ENCODE data around the gene RARB.

The RARB gene

GRCh38 chr3:25508433-25508832 is 80.4 kb downstream of the RARB start:
- Mint-ChIP-seq H3K4me1 (no peaks in the 10 kb centered on the region), H3K4me3 (no peak overlapping the region), H3K36me3 (ENCODE audit: insufficient read depth) (peaks cover 2% of the 10 kb centered on the region), H3K27me3 (peaks cover 10% of the 10 kb centered on the region), H3K9me3 (no peaks in the 10 kb centered on the region), H3K27ac (ENCODE audit: low read depth) (no peak overlapping the region)
- ATAC-seq (replicated peaks; ENCODE audit: extremely low read depth, poor library complexity, severe bottlenecking): no peak
- no peak for DNase-seq (ENCODE audit: low spot score in 2 of 2)

GRCh38 chr3:25508901-25509300 is 80.8 kb downstream of the RARB start:
- H3K27ac Mint-ChIP-seq (ENCODE audit: low read depth): no peak overlapping the region
- no peak overlapping the region for H3K4me3 Mint-ChIP-seq
- no peaks in the 10 kb centered on the region for H3K9me3 Mint-ChIP-seq
- DNase-seq (ENCODE audit: low spot score in 2 of 2): no peak
- no peaks in the 10 kb centered on the region for H3K4me1 Mint-ChIP-seq
- H3K27me3 Mint-ChIP-seq: peaks cover 9% of the 10 kb centered on the region
- no peak for ATAC-seq (replicated peaks; ENCODE audit: extremely low read depth, poor library complexity, severe bottlenecking)
- H3K36me3 Mint-ChIP-seq (ENCODE audit: insufficient read depth): peaks cover 2% of the 10 kb centered on the region

GRCh38 chr3:25510797-25511196 is 82.7 kb downstream of the RARB start:
- Mint-ChIP-seq H3K4me1 (no peaks in the 10 kb centered on the region), H3K4me3 (no peak overlapping the region), H3K36me3 (ENCODE audit: insufficient read depth) (peaks cover 2% of the 10 kb centered on the region), H3K27me3 (peaks cover 9% of the 10 kb centered on the region), H3K9me3 (no peaks in the 10 kb centered on the region), H3K27ac (ENCODE audit: low read depth) (no peak overlapping the region)
- DNase-seq (ENCODE audit: low spot score in 2 of 2) (no peak), ATAC-seq (replicated peaks; ENCODE audit: extremely low read depth, poor library complexity, severe bottlenecking) (no peak)

- no peak overlapping the region for H3K4me3 Mint-ChIP-seq
- H3K9me3 Mint-ChIP-seq: no peaks in the 10 kb centered on the region
- H3K27me3 Mint-ChIP-seq: peaks cover 9% of the 10 kb centered on the region
- no peaks in the 10 kb centered on the region for H3K36me3 Mint-ChIP-seq (ENCODE audit: insufficient read depth)
- DNase-seq (ENCODE audit: low spot score in 2 of 2) (no peak), ATAC-seq (replicated peaks; ENCODE audit: extremely low read depth, poor library complexity, severe bottlenecking) (no peak)
- H3K27ac Mint-ChIP-seq (ENCODE audit: low read depth): no peak overlapping the region
- H3K4me1 Mint-ChIP-seq: no peaks in the 10 kb centered on the region
Observed at GRCh38 chr3:25511972-25512721, 84.1 kb downstream of the RARB start.

GRCh38 chr3:25513642-25514266 is 85.7 kb downstream of the RARB start:
- no peaks in the 10 kb centered on the region for H3K4me1 Mint-ChIP-seq
- H3K27me3 Mint-ChIP-seq: peaks cover 9% of the 10 kb centered on the region
- ATAC-seq (replicated peaks; ENCODE audit: extremely low read depth, poor library complexity, severe bottlenecking) (no peak), DNase-seq (ENCODE audit: low spot score in 2 of 2) (no peak)
- no peak overlapping the region for H3K27ac Mint-ChIP-seq (ENCODE audit: low read depth)
- no peaks in the 10 kb centered on the region for H3K36me3 Mint-ChIP-seq (ENCODE audit: insufficient read depth)
- no peaks in the 10 kb centered on the region for H3K9me3 Mint-ChIP-seq
- no peak overlapping the region for H3K4me3 Mint-ChIP-seq

- Mint-ChIP-seq H3K9me3 (no peaks in the 10 kb centered on the region), H3K27ac (ENCODE audit: low read depth) (no peak overlapping the region), H3K27me3 (peaks cover 9% of the 10 kb centered on the region), H3K4me3 (no peak overlapping the region), H3K36me3 (ENCODE audit: insufficient read depth) (no peaks in the 10 kb centered on the region), H3K4me1 (no peaks in the 10 kb centered on the region)
- DNase-seq (ENCODE audit: low spot score in 2 of 2): no peak
- ATAC-seq (replicated peaks; ENCODE audit: extremely low read depth, poor library complexity, severe bottlenecking): no peak
Observed at GRCh38 chr3:25515171-25515570, 87.1 kb downstream of the RARB start.

GRCh38 chr3:25520926-25521559 is 93.0 kb downstream of the RARB start:
- peaks cover 39% of the 10 kb centered on the region for H3K27me3 Mint-ChIP-seq
- ATAC-seq (replicated peaks; ENCODE audit: extremely low read depth, poor library complexity, severe bottlenecking) (no peak), DNase-seq (ENCODE audit: low spot score in 2 of 2) (no peak)
- H3K27ac Mint-ChIP-seq (ENCODE audit: low read depth): no peak overlapping the region
- H3K4me3 Mint-ChIP-seq: no peak overlapping the region
- H3K36me3 Mint-ChIP-seq (ENCODE audit: insufficient read depth): no peaks in the 10 kb centered on the region
- H3K4me1 Mint-ChIP-seq: no peaks in the 10 kb centered on the region
- H3K9me3 Mint-ChIP-seq: no peaks in the 10 kb centered on the region

GRCh38 chr3:25527336-25527735 is 99.3 kb downstream of the RARB start:
- Mint-ChIP-seq H3K36me3 (ENCODE audit: insufficient read depth) (no peaks in the 10 kb centered on the region), H3K4me3 (no peak overlapping the region), H3K27me3 (peaks cover 35% of the 10 kb centered on the region), H3K9me3 (peaks cover 6% of the 10 kb centered on the region), H3K27ac (ENCODE audit: low read depth) (no peak overlapping the region), H3K4me1 (no peaks in the 10 kb centered on the region)
- ATAC-seq (replicated peaks; ENCODE audit: extremely low read depth, poor library complexity, severe bottlenecking) (no peak), DNase-seq (ENCODE audit: low spot score in 2 of 2) (no peak)

GRCh38 chr3:25527801-25528200 is 99.7 kb downstream of the RARB start:
- H3K9me3 Mint-ChIP-seq: peaks cover 6% of the 10 kb centered on the region
- peaks cover 30% of the 10 kb centered on the region for H3K27me3 Mint-ChIP-seq
- DNase-seq (ENCODE audit: low spot score in 2 of 2): no peak
- H3K4me1 Mint-ChIP-seq: no peaks in the 10 kb centered on the region
- ATAC-seq (replicated peaks; ENCODE audit: extremely low read depth, poor library complexity, severe bottlenecking): no peak
- no peak overlapping the region for H3K4me3 Mint-ChIP-seq
- no peak overlapping the region for H3K27ac Mint-ChIP-seq (ENCODE audit: low read depth)
- H3K36me3 Mint-ChIP-seq (ENCODE audit: insufficient read depth): no peaks in the 10 kb centered on the region

- Mint-ChIP-seq H3K4me1 (no peaks in the 10 kb centered on the region), H3K36me3 (ENCODE audit: insufficient read depth) (no peaks in the 10 kb centered on the region), H3K9me3 (peaks cover 6% of the 10 kb centered on the region), H3K4me3 (no peak overlapping the region), H3K27ac (ENCODE audit: low read depth) (no peak overlapping the region), H3K27me3 (peaks cover 21% of the 10 kb centered on the region)
- DNase-seq (ENCODE audit: low spot score in 2 of 2) (no peak), ATAC-seq (replicated peaks; ENCODE audit: extremely low read depth, poor library complexity, severe bottlenecking) (no peak)
Observed at GRCh38 chr3:25531971-25532370, 103.9 kb downstream of the RARB start.

- no peak for DNase-seq (ENCODE audit: low spot score in 2 of 2)
- Mint-ChIP-seq H3K9me3 (peaks cover 6% of the 10 kb centered on the region), H3K27ac (ENCODE audit: low read depth) (no peak overlapping the region), H3K36me3 (ENCODE audit: insufficient read depth) (no peaks in the 10 kb centered on the region), H3K4me1 (no peaks in the 10 kb centered on the region), H3K27me3 (peaks cover 18% of the 10 kb centered on the region), H3K4me3 (no peak overlapping the region)
- ATAC-seq (replicated peaks; ENCODE audit: extremely low read depth, poor library complexity, severe bottlenecking): no peak
Observed at GRCh38 chr3:25532431-25533162, 104.5 kb downstream of the RARB start.

GRCh38 chr3:25533399-25533798 is 105.3 kb downstream of the RARB start:
- DNase-seq (ENCODE audit: low spot score in 2 of 2) (no peak), ATAC-seq (replicated peaks; ENCODE audit: extremely low read depth, poor library complexity, severe bottlenecking) (no peak)
- Mint-ChIP-seq H3K4me3 (no peak overlapping the region), H3K9me3 (peaks cover 6% of the 10 kb centered on the region), H3K27ac (ENCODE audit: low read depth) (no peak overlapping the region), H3K27me3 (peaks cover 18% of the 10 kb centered on the region), H3K36me3 (ENCODE audit: insufficient read depth) (no peaks in the 10 kb centered on the region), H3K4me1 (no peaks in the 10 kb centered on the region)

Measured in central memory CD8-positive, alpha-beta T cell (primary cell).